Kasumi-1 (cell line): ENCODE measurements around the gene CASR.

ENCODE experiments used
- DNase-seq, 2 experiments: peaks; one replicate each; lab custom pipeline; 2025; lab: John Stamatoyannopoulos, UW

CASR gene

DNA sequence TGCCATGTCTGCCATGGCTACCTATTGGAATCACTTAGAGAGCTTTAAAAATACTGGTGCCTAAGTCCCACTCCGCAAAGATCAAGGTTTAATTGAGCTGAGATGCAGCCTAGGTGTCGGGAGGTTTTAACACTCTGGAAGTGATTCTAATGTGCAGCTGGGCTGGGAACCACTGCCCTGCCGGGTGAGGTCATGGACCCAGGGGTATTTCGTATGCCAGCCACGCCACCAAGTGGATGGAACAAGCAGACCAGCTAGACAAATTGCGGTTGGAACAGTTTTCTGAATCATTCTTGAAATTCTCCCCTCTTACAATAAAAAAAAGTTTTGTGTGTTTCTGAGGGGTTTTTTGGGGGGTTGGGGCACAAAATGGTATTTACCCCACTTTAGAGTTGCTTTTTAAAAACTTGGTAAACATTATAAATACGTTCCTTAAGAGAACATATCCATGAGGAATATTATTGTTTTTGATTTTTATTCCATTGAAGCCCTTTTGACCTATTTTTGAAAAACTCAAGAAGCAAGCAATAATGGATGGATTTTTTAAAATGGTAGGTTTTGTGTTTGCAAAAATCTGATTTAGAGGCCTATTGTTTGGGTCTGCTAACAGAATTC, 75.4 kb downstream of the CASR start:
- DNase-seq: peak; percentile 71 to 81

DNA sequence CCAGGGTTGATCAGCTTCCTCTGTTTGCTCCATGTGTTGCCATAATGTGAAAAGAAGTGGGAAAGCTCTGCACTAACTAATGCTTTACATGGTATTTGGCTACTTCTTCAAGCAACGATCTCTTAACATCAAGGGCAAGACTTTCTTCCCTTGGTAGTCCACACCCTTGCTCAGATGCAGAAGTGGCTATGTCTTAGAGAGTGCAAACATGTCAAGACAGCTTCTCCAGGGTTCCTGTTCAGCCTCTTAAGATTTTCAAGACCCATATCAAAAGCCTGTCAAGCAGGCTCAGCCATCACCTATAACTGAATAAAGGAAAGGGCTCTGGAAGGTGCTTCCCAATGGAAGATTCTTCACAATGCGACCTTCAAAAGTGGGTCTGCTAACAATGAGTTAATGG, 76.7 kb downstream of the CASR start:
- DNase-seq: no peak

DNA sequence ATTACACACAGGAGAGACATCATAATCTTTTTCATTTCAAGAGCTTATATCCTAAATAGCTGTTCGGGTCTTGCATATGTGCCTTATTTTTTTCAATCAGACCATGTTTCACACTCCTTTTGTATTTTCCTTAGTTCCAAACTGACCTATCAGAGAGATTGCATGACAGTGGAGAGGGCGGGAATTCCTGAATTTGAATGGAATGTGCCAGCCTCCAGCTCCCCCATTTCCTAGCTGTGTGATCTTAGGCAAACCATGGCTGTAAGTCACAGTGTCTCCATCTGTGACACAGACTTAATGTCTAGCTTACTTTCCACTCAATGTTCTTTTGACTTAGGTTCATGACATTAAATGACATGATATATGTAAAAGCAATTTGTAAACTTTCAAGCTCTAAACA, 79.6 kb downstream of the CASR start:
- no peak for DNase-seq

DNA sequence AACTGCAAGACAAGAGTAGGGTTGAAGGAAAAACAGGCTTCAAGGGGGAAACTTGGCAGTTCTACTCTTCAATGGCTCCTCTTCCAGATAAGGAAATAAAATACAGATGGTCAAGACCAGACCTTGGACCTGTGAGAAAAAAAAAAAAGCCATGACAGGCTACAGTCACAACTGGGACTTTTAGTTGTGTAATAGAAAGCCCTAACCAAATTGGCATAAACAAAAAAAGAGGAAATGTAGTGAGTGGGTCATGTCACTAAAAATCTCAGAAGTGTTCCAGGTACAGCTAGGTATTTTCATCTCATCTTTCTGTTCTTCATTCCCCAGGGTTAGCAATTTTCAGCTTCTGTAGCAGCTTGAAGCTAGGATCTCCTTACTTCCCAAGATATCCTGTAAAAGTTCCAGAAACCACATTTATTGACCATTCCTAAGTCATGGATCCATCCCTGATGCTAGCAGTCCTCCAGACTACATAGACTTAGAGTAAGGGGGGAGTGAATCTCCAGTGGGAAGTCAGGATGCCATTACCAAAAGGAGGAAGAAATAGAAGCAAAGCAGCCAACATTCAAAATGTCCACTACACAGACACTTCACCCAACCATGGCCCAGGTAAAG, 80.6 kb downstream of the CASR start:
- no peak for DNase-seq

DNA sequence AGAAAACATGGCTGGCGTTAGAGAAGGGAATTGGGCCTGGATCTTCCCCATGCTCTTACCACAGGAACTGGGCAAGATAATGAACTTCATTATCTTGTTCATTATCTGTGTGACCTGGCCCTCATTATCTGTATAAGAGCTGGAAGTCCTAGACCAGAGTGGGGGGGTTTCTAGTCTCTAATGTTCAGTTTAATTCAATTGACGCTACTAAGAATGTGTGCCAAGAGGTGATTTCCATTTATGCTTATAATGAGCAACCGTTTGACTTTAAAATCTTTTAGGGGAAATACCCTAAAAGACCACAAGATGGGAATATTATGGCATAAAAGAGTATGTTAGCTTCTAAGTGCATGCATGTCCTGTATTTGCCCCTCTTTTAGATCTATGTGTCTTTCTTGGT, 82.5 kb downstream of the CASR start:
- peak; percentile 26 to 33 for DNase-seq

DNA sequence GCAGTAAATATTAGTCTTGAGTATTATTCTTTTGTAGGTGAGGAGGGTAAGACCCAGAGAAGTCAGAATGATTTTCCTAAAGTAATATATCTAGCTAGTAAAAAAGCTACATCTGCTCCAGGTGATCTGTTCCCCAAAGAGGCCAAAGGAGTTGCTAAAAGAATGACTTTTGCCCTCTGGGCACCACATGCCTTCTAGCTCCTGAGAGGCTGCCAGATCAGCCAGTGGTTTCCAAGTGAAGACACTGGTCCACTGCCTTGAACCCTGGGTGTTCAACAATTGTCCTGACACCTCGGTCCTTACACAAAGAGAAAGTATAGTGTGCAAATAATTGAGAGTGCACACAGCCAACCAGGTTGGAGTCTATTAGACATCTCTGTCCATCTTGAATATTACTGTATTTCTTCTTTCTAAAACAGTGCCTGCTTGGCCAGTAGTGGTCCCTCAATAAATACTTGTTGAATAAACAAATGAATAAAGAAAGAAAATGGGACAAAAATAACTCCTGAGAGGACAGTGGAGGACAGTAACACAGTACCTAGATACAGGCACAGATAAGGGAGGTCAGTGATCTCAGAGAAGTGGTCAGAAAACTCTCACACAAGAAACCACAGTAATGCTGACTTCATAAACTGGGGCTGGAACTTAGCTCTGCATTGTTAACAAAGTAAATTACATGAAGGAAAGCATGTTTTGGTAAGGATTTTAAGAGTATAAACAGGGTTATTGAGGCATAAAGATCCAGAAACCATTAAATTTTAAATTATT, 85.0 kb downstream of the CASR start:
- DNase-seq: no peak

DNA sequence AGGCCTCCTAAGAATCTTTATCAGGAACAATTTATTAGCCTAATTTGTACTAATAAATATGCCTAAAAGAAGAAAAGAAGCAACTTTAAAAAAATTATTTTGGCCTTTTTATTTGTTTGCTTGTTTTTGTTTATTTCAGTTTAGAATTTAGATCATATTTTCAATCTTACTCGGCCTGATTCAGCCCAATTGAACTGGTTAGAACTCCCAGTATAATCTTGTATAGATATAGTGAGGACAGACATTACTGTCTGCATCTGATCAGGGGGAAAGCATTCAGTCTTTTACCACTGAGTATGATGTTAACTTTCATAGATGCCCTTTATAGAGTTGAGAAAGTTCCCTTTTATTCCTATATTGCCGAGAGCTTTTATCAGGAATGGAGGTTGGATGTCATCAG, 85.6 kb downstream of the CASR start:
- no peak for DNase-seq

DNA sequence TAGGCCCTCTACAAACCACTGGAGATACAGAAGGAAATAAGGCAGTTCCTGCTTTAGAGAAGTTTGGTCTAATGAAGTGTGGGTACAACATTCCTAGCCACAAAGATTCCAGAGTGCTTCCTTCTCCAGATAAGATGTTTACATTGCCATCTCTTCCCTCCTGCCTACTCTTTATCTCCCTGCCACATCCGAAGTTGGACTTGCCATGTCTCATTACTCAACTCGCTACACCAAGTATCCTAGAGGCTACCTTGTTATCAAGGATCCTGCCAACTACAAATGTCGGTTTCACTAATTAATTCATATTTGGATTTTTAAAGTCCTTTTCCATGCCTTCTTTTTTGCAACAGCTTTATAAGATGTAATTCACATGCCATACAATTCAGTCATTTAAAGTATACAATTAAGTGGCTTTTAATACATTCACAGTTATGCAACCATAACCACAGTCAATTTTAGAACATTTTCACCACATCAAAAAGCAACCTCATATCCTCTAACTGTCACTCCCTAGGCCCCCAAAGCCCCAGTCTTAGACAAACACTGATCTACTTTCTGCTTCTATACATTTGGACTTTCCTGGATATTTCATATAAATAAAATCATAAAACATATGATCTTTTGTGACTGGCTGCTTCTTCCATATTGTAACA, 87.9 kb downstream of the CASR start:
- DNase-seq: peak; percentile 63 to 69

DNA sequence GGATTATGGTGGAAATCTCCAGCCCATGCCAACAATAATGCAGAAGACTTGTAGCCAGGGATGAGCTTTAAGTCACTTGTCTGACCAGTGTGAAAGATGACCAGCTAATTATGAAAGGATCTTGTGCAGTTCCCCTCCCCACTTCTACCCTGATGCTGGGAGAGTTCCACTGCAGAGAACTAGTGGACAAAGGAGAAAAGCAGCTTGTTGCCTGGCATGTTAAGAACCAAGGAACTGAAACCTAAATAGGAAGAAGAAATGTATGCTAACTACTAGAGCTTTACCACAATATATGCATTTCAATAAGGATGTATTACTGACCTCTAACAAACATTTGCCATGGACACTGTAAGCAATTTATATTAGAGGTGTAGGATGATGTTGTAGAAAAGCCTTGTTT, 89.4 kb downstream of the CASR start:
- peak in 1 of 2 experiments; percentile 5 for DNase-seq

DNA sequence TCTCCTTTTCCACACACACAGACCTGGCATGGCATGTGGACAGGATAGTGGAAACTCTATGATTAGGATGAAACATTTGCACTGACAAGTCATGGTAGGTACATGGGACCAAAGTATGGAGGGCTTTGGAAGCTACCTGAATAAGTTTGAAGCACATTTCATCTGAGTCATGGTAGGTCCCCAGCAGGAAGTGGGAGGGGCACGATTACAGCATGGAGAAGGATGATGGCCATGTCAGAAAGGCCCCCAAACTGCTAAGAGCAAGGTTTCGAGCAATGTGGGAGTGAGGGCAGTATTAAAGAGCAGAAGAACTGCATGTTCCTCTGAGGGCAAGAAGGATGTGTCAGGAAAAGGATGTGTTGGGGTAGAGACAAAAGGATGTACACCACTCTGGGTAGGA, 90.0 kb downstream of the CASR start:
- no peak for DNase-seq

DNA sequence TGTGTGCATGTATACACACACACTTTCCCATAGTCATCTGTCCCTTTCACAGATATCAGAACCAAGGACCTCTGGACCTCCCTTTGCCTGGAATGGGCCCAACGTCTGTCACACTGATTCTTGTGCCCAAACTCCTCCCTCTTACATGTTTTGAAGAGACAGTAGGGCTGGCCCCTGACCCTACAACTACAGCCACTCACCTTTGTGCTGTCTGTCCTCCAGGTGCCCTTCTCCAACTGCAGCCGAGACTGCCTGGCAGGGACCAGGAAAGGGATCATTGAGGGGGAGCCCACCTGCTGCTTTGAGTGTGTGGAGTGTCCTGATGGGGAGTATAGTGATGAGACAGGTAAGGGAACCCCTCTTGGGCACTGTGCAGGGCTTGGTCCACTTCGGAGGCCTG, 98.4 kb downstream of the CASR start:
- no peak for DNase-seq

DNA sequence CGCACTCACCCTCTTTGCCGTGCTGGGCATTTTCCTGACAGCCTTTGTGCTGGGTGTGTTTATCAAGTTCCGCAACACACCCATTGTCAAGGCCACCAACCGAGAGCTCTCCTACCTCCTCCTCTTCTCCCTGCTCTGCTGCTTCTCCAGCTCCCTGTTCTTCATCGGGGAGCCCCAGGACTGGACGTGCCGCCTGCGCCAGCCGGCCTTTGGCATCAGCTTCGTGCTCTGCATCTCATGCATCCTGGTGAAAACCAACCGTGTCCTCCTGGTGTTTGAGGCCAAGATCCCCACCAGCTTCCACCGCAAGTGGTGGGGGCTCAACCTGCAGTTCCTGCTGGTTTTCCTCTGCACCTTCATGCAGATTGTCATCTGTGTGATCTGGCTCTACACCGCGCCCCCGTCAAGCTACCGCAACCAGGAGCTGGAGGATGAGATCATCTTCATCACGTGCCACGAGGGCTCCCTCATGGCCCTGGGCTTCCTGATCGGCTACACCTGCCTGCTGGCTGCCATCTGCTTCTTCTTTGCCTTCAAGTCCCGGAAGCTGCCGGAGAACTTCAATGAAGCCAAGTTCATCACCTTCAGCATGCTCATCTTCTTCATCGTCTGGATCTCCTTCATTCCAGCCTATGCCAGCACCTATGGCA, 100.5 kb downstream of the CASR start:
- DNase-seq: no peak

DNA sequence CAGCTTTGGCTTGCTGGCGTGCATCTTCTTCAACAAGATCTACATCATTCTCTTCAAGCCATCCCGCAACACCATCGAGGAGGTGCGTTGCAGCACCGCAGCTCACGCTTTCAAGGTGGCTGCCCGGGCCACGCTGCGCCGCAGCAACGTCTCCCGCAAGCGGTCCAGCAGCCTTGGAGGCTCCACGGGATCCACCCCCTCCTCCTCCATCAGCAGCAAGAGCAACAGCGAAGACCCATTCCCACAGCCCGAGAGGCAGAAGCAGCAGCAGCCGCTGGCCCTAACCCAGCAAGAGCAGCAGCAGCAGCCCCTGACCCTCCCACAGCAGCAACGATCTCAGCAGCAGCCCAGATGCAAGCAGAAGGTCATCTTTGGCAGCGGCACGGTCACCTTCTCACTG, 101.0 kb downstream of the CASR start:
- no peak for DNase-seq

DNA sequence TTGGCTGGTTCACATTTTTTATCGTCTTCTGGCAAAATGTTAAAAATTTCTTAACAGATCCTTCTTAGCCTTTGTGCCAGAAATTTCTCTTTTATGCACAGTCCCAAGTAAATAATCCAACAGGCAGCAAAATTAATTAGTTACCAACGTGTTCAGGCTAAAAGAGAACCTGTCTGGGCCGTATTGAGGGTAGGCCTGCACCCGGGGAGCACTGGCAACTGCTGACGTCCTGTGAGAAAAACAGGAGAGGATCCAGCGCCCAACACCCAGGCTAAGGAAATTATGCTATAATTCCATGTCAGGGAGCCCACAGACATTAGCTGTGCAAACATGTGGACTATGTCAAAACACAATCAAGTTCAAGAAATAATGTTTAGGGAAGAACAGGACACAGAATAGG, 110.9 kb downstream of the CASR start:
- no peak for DNase-seq

DNA sequence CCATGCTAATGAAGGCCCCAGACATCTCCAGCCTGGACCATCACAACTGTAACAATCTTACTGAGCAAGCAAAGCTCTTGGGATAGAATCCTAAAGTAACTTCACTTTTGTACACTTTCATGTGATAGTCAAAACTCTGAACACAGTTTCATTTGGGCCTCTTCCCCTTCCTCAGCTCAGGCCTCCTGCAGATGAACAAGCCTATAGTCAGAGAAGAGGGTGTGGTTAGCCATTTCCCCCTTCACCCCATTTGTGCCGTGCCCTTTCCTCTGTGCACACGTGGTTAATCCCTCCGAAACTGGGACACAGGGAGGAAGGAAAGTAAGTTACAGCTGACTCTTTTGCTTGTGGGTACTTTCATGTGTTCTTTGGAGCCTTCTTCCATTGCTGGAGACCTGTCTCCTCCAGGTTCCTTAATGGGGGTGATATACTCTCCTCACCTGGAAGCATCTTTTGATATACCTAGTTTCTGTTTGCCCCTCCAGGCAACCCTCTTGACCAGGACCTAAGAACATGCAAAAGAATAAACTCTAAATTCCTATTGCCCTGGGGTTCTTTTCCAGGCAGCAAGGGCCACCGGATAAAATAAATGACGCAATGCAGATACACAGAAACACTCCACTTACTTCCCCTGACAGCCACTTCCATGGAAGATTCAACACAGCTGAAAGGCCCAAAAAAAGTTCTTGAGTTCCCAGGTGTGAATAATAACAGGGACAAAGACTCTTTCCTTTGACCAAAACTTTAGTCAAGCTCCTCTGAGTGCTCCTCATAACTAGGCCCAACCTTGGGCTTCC, 112.0 kb downstream of the CASR start:
- DNase-seq: peak; percentile 56 to 64

DNA sequence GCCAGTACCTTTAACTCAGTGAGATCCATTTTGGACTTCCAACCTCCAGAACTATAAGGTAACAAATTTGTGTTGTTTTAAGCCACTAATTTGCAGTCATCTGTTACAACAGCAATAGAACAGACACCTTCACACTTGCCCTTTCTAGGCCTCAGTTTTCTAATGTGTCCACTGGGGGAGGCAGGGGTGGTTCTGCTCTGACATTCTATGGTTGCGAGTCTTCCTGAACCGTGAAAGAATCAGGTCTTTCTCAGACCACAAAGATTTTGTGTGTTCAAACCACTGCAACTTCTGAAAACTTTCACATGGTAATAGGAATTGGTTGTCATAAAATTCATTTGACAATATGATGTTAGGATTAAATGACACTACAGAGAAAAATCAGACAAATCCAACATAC, 114.8 kb downstream of the CASR start:
- no peak for DNase-seq

DNA sequence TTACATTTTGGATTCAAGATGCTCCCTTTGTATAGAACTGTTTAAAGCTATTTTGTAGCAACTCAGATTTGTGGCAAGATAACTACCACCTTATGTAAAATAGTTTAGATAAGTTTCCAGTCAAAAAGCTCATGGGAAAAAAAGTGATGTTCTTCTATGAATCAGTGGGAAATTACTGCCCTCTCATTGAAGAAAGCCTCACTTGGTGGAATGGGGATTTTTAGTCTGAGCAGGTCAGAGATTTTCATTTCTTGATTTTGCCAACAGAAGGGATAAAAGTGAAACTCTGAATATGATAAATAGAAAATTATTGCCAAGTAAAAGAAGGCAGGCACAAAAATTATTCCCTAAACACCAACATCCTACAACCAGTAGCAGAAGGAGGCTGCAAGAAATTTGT, 115.7 kb downstream of the CASR start:
- no peak for DNase-seq

DNA sequence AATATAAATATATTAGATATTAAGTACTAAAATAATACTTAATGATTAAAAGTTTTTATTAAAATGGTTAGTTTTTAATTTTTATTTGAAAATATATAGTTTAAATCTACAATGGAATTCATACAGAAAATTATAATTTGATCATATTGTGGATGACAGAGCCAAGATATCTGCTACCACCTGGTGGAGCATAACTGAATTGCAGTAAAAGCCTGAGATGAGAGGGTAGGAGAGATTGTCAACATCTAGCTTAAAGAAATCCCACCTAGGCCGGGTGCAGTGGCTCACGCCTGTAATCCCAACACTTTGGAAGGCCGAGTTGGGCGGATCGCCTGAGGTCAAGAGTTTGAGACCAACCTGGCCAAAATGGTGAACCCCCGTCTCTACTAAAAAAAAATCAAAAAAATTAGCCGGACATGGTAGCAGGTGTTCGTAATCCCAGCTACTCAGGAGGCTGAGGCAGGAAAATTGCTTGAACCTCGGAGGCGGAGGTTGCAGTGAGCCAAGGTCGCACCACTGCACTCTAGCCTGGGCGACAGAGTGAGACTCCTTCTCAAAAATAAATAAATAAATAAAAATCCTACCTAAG, 116.5 kb downstream of the CASR start:
- DNase-seq: peak; percentile 71 to 75

DNA sequence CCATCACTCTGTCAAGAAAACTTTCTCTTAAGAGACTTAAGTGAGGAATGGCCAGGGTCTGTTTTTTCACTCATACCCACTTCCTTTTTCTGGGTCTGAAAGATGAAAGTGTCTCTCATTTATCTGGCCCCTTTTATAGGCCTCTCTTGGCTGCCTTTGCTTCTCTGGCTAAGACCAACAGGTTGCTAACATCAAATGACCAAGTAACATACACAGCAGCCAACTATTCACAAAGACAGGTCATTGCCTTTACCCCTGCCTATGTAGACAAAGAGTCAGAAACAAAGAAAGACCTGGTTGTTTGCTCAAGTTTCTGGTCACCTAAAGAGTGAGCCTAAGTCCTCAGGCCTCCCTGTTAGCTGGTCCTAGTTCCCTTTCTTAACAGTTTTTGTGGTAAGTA, 117.6 kb downstream of the CASR start:
- DNase-seq: peak in 1 of 2 experiments; percentile 5

DNA sequence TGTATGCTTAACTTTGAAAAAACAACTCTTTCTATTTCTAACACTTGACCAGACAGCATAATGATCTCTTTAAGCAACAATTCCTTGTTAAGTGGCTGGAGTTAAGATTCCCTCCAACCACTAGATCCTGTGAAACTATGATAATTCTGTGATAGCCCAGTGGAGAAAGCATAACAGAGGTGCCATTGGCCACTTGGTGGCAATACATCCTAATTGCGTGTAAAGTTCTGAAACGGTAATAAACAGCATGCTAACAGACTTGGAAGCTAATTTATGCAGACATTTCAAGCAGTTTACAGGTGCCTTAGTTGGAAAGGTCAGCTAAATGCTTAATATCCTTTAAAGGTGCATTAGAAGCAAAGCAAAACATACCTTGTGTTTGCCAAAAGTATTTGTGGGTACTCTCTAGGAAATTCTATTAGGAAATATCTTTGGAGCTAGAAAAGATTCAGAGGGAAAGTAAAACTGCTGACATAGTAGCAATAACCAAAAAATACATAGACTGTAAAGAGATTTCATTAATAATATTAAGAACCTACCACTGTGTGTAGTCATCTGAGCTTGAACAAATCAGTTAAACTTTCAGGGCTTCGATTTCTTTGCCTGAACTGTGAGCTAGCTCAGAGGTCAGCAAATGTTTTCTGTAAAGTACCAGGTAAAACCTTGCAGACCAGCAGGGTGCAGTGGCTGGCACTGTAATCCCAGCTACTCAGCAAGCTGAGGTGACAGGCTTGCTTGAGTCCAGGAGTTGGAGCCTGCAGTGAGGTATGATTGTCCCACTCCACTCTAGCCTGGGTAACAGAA, 122.6 kb downstream of the CASR start:
- DNase-seq: peak; percentile 36

DNA sequence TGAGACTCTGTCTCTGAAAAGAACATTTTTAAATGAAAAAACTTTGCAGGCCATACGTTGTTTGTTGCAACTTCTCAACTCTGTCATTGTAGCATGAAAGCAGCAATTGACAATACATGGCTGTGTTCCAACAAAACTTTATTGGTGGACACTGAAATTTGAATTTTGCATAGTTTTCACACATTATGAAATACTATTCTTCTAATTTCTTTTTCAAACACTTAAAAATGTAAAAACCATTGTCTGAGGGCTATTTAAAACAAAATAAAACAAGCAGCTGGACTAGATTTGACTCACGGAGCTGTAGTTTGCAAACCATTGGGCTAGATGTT, 123.1 kb downstream of the CASR start:
- no peak for DNase-seq
